Gastrocnemius medialis (tissue), 4 donors: Measurements from ENCODE around the gene AMN. TPM values are rescaled to one million over a fixed set of nuclear protein-coding genes. Genes with fewer than 3 reads are reported as not detected.
"Not testable (repeated sequence)": the region's sequence is repeated elsewhere in the genome, so short reads cannot be mapped to it uniquely, and the experiment has no call there.

Experiments used
- ATAC-seq, 2 donors: fragments of 150-250 bp; one replicate each; pipeline ENCODE4 v1.9.1; 2016
- DNase-seq, 2 donors: peaks; one replicate each; pipeline ENCODE4 v3.0.0-alpha.2; 2019
- H3K27ac ChIP-seq, 4 donors: fragments of 200-600 bp; sonication (generic); 1 replicate in 1 of 4; 2 replicates in 3 of 4; pipeline ENCODE4 v1.5.1; 2016 to 2018; ENCODE audit warnings: mild to moderate bottlenecking in 2 of 4, moderate library complexity in 1 of 4
- H3K27me3 ChIP-seq, 3 donors: fragments of 200-600 bp; sonication (generic) in 2 of 3; 1 replicate in 1 of 3; 2 replicates in 2 of 3; pipeline versions ENCODE4 v1.5.1 to v1.6.0; 2016 to 2019; ENCODE audit warnings: mild to moderate bottlenecking in 1 of 3, moderate library complexity in 1 of 3
- H3K36me3 ChIP-seq, 2 donors: fragments of 200-600 bp; sonication (generic) in 1 of 2; one replicate each; pipeline ENCODE4 v1.5.1; 2017 to 2018
- H3K4me1 ChIP-seq, 2 donors: fragments of 200-600 bp; sonication (generic) in 1 of 2; one replicate each; pipeline ENCODE4 v1.5.1; 2016 to 2017; ENCODE audit warnings: mild to moderate bottlenecking in 2 of 2
- H3K4me3 ChIP-seq, 4 donors: fragments of 200-600 bp; sonication (generic) in 3 of 4; 1 replicate in 1 of 4; 2 replicates in 3 of 4; pipeline ENCODE4 v1.5.1; 2016 to 2019; ENCODE audit warnings: mild to moderate bottlenecking in 2 of 4
- H3K9me3 ChIP-seq, 3 donors: fragments of 200-600 bp; sonication (generic) in 2 of 3; 1 replicate in 1 of 3; 2 replicates in 2 of 3; pipeline ENCODE4 v1.5.1; 2016 to 2019
- POLR2A ChIP-seq, 2 donors: fragments of 450-650 bp; IDR thresholded peaks; one replicate each; pipeline ENCODE4 v1.6.1; 2017; ENCODE audit warnings: antibody characterized with exemption in 2 of 2, mild to moderate bottlenecking in 2 of 2, moderate library complexity in 2 of 2
- in situ Hi-C, 4 donors: fragments of 200-750 bp; cut with MboI; loops; one replicate each; pipeline versions ENCODE4 v1.15.0 to v1.8.0; 2017; ENCODE audit warnings: low sequenced_read_pairs in 4 of 4
- intact Hi-C: fragments of 100-400 bp; cut with DNase I; formaldehyde crosslinking; loops from one replicate; pipeline ENCODE4 v1.15.1; 2023; ENCODE audit warnings: low total_unique reads
- total RNA-seq, 4 donors: library from RNA; depleted of rRNA; stranded (reverse); fragments of >200 nt; gene quantifications; one replicate each; pipeline versions ENCODE4 v1.1.0 to v1.2.3, GENCODE V29; 2016
- TF ChIP-seq, protein P1 (sequence below), 5 experiments: fragments of 450-650 bp in 3 of 5; fragments of 200-600 bp in 2 of 5; sonication (generic) in 2 of 5; IDR thresholded peaks in 4 of 5; conservative IDR thresholded peaks in 1 of 5; 1 replicate in 4 of 5; 2 replicates in 1 of 5; pipeline ENCODE4 v1.5.1; 2016 to 2019; ENCODE audit warnings: antibody characterized with exemption in 5 of 5, mild to moderate bottlenecking in 3 of 5, moderate library complexity in 3 of 5

Gene AMN
- total RNA-seq, 4 donors from 2014 or later: 0.42 to 4.3 TPM; not detected in 2

DNA sequence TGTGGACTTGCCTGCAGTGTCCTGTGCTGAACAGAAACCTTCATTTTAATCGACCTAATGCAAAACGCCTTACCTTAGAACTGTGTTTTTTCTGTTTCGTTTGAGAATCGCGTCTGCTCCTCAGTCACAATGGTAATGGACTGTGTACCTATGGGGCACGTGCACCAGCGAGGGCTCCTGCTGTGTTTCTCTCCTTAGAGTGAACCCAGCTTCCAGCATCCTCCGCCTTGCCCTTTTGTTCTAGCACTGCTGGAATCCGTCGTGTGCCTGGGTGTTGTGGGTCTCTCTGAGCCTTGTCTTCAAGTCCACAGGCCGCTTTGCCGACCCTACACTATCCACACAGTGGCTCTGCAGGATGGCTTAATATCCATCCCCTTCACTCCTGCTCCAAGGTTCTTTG lies 3.6 kb downstream of the AMN start:
- TF ChIP-seq, protein P1, sequence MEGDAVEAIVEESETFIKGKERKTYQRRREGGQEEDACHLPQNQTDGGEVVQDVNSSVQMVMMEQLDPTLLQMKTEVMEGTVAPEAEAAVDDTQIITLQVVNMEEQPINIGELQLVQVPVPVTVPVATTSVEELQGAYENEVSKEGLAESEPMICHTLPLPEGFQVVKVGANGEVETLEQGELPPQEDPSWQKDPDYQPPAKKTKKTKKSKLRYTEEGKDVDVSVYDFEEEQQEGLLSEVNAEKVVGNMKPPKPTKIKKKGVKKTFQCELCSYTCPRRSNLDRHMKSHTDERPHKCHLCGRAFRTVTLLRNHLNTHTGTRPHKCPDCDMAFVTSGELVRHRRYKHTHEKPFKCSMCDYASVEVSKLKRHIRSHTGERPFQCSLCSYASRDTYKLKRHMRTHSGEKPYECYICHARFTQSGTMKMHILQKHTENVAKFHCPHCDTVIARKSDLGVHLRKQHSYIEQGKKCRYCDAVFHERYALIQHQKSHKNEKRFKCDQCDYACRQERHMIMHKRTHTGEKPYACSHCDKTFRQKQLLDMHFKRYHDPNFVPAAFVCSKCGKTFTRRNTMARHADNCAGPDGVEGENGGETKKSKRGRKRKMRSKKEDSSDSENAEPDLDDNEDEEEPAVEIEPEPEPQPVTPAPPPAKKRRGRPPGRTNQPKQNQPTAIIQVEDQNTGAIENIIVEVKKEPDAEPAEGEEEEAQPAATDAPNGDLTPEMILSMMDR (IDR thresholded peaks at IDR 0.05 in 4 of 5, conservative IDR thresholded peaks at IDR 0.05 in 1 of 5): no peak
- TF ChIP-seq POLR2A (IDR thresholded peaks at IDR 0.05): no peak
- Histone ChIP-seq H3K27ac (no peak overlapping the region), H3K27me3 (peaks cover 65 to 76% (median 75%) of the 10 kb centered on the region in 3 donors), H3K4me1 (peaks cover 14 to 17% of the 10 kb centered on the region in 2 donors), H3K4me3 (no peak overlapping the region), H3K36me3 (no peaks in the 10 kb centered on the region), H3K9me3 (no peaks in the 10 kb centered on the region)
- ATAC-seq (no peak), DNase-seq (no peak)
- in situ Hi-C loops: no loop called here
- intact Hi-C loops: no loop called here

DNA sequence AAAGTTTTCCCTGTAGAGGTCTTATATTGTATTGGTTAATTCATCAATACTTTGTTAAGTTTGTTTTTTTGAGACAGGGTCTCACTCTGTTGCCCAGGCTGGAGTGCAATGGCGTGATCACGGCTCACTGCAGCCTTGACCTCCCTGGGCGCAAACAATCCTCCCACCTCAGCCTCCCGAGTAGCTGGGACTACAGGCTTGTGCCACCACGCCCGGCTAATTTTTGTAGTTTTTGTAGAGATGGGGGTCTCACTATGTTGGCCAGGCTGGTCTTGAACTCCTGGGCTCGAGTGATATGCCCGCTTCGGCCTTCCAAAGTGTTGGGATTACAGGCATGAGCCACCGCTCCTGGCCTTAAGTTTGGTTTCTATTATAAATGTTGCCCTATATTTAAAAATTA lies 4.4 kb downstream of the AMN start:
- intact Hi-C loops, H3K4me3 ChIP-seq, H3K9me3 ChIP-seq, H3K36me3 ChIP-seq, H3K27ac ChIP-seq, ATAC-seq, in situ Hi-C loops, DNase-seq: not testable (repeated sequence)
- peaks cover 65 to 74% (median 71%) of the 10 kb centered on the region in 3 donors for H3K27me3 ChIP-seq
- H3K4me1 ChIP-seq: peaks cover 14 to 17% of the 10 kb centered on the region in 2 donors

DNA sequence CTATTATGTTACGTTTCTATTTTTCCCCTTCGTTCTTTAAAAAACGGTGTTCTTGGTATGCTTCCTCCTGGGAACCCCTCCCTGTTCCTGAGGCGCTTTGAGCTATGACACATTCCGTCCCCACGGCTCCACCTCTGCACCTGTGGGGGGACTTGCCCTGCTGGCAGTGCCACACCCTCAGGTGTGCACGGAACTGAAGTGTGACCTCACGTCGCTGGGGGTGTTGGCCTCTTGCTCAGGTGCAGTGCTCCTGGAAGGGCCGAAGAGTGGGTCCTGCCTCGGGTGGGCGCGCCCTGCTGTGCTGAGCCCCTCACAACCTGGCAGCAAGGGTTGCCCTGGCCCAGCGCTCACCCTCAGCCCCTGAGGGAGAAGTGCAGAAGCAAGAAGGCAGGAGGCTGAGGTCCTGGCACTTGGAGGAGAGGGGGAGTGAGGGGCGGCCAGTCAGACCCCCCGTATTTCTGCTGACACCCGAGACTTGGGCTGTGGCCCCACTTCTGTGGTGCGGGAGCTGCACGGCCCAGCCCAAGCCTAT lies 4.9 kb downstream of the AMN start:
- no peaks in the 10 kb centered on the region for H3K9me3 ChIP-seq
- TF ChIP-seq, protein P1 (IDR thresholded peaks at IDR 0.05 in 4 of 5, conservative IDR thresholded peaks at IDR 0.05 in 1 of 5): no peak
- no peak for TF ChIP-seq POLR2A (IDR thresholded peaks at IDR 0.05)
- no peak overlapping the region for H3K4me3 ChIP-seq
- no peak overlapping the region for H3K27ac ChIP-seq
- DNase-seq: no peak
- in situ Hi-C loops: no loop called here
- intact Hi-C loops: no loop called here
- peaks cover 14 to 17% of the 10 kb centered on the region in 2 donors for H3K4me1 ChIP-seq
- no peak for ATAC-seq
- H3K36me3 ChIP-seq: no peaks in the 10 kb centered on the region
- H3K27me3 ChIP-seq: peaks cover 60 to 68% (median 66%) of the 10 kb centered on the region in 3 donors

DNA sequence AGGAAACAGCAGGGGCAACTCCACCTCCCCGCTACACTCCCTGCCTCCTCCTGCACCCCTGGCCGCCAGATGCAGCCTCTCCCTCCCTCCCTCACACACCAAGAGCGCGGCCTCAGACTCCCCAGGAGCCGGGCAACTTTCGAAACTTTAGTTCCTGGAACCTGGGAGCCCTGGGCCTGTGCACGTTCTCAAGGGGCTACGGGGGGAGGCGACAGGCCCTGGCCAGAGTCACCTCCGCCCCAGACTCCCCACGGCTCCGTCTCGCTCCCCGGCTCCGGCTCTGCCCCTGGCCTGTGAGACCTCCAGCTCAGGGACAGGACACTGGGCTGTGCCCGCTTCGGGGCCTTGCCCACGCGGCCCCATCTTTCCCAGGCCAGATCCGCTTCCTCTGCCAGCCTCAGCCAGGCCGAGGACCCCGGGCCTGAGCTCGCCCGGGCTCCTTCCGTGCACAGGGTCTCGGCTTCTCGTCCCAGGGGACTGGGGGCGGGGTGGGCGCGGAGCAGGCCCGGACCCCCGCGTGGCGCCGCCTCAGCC lies 5.5 kb downstream of the AMN start:
- Histone ChIP-seq H3K4me3 (peak overlapping the region; percentile 34 to 61 (median 52)), H3K27ac (no peak overlapping the region), H3K27me3 (peaks cover 55 to 64% (median 60%) of the 10 kb centered on the region in 3 donors), H3K4me1 (peaks cover 14 to 17% of the 10 kb centered on the region in 2 donors), H3K9me3 (no peaks in the 10 kb centered on the region), H3K36me3 (no peaks in the 10 kb centered on the region)
- no peak for DNase-seq
- ATAC-seq: no peak
- in situ Hi-C loops (no loop called here), intact Hi-C loops (no loop called here)
- no peak for TF ChIP-seq POLR2A (IDR thresholded peaks at IDR 0.05)
- TF ChIP-seq, protein P1 (IDR thresholded peaks at IDR 0.05 in 4 of 5, conservative IDR thresholded peaks at IDR 0.05 in 1 of 5): no peak

DNA sequence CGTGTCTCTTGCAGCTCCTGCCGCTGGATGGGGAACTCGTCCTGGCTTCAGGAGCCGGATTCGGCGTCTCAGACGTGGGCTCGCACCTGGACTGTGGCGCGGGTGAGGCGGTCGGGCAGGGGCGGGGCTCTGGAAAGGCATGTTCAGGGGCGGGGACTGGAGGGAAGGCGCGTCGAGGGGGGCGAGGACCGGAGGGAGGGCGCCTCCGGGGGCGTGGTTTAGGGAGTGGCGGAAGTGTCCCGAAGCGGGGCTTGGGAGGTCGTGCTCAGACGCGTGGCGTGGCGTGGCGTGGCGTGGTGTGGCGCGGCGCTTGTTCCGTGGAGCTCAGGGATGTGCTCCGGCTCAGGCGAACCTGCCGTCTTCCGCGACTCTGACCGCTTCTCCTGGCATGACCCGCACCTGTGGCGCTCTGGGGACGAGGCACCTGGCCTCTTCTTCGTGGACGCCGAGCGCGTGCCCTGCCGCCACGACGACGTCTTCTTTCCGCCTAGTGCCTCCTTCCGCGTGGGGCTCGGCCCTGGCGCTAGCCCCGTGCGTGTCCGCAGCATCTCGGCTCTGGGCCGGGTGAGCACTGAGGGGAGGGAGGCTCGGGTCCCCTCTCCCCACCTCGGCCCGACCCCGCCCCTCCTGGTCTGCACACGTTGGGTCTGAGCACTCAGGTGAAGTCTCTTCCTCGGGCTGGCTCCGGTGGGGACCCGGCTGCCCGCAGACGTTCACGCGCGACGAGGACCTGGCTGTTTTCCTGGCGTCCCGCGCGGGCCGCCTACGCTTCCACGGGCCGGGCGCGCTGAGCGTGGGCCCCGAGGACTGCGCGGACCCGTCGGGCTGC lies 6.2 kb downstream of the AMN start:
- DNase-seq (no peak), ATAC-seq (no peak)
- H3K9me3 ChIP-seq: no peaks in the 10 kb centered on the region
- peaks cover 48 to 57% (median 53%) of the 10 kb centered on the region in 3 donors for H3K27me3 ChIP-seq
- no peak overlapping the region for H3K27ac ChIP-seq
- no peak for TF ChIP-seq POLR2A (IDR thresholded peaks at IDR 0.05)
- TF ChIP-seq, protein P1 (IDR thresholded peaks at IDR 0.05 in 4 of 5, conservative IDR thresholded peaks at IDR 0.05 in 1 of 5): no peak
- in situ Hi-C loops: no loop called here
- peaks cover 14 to 17% of the 10 kb centered on the region in 2 donors for H3K4me1 ChIP-seq
- intact Hi-C loops: no loop called here
- peaks cover 0 to 6% of the 10 kb centered on the region in 2 donors for H3K36me3 ChIP-seq
- peak overlapping the region; percentile 34 to 61 (median 52) for H3K4me3 ChIP-seq
